GM18873 (cell line): ENCODE measurements around the gene NBEAL2.
"Not testable (repeated sequence)": the region's sequence is repeated elsewhere in the genome, so short reads cannot be mapped to it uniquely, and the experiment has no call there.

ENCODE experiments used
- ATAC-seq: cut with Tn5 transposase; IDR thresholded peaks from one replicate; pipeline ENCODE4 v1.9.1; 2021; ENCODE audit warnings: mild to moderate bottlenecking, moderate library complexity, moderate number of reproducible peaks; ENCODE audit not compliant: unreplicated experiment, low FRiP score

Gene NBEAL2

GRCh38 chr3:47028146-47028545 lies 48.7 kb downstream of the NBEAL2 start:
- no peak for ATAC-seq

GRCh38 chr3:47028667-47029066 lies 49.2 kb downstream of the NBEAL2 start:
- no peak for ATAC-seq

GRCh38 chr3:47031041-47031440 lies 51.6 kb downstream of the NBEAL2 start:
- not testable (repeated sequence) for ATAC-seq

GRCh38 chr3:47034868-47035489 lies 55.5 kb downstream of the NBEAL2 start:
- no peak for ATAC-seq

GRCh38 chr3:47035645-47036044 lies 56.2 kb downstream of the NBEAL2 start:
- no peak for ATAC-seq

- no peak for ATAC-seq
Observed at GRCh38 chr3:47036145-47036544, 56.7 kb downstream of the NBEAL2 start.

- not testable (repeated sequence) for ATAC-seq
Observed at GRCh38 chr3:47037302-47037701, 57.8 kb downstream of the NBEAL2 start.

- ATAC-seq: no peak
Observed at GRCh38 chr3:47041114-47041513, 61.6 kb downstream of the NBEAL2 start.

- ATAC-seq: no peak
Observed at GRCh38 chr3:47042231-47042791, 62.8 kb downstream of the NBEAL2 start.

- ATAC-seq: no peak
Observed at GRCh38 chr3:47047069-47047468, 67.6 kb downstream of the NBEAL2 start.

- ATAC-seq: no peak
Observed at GRCh38 chr3:47047673-47048072, 68.2 kb downstream of the NBEAL2 start.

GRCh38 chr3:47054412-47054811 lies 74.9 kb downstream of the NBEAL2 start:
- no peak for ATAC-seq

- ATAC-seq: no peak
Observed at GRCh38 chr3:47056705-47057104, 77.2 kb downstream of the NBEAL2 start.

GRCh38 chr3:47057212-47057671 lies 77.8 kb downstream of the NBEAL2 start:
- ATAC-seq: no peak
